Thymus (tissue), 11 donors: ENCODE measurements around the gene B4GALNT3. TPM values are rescaled to one million over a fixed set of nuclear protein-coding genes. Genes with fewer than 3 reads are reported as not detected.

Experiments used
- DNase-seq, 9 donors: peaks; one replicate each; pipeline ENCODE4 v3.0.0-alpha.2; 2013; ENCODE audit warnings: low spot score in 9 of 9, low read depth in 6 of 9, missing footprints in 1 of 9
- H3K27ac ChIP-seq, 2 donors: one replicate each; pipeline ENCODE4 v1.5.1; 2013; ENCODE audit warnings: control low read depth in 1 of 2, low read depth in 1 of 2, low read length in 1 of 2, mild to moderate bottlenecking in 1 of 2, moderate library complexity in 1 of 2
- H3K27me3 ChIP-seq, 2 donors: one replicate each; pipeline ENCODE4 v1.5.1; 2013; ENCODE audit warnings: low read length in 1 of 2; ENCODE audit not compliant: control insufficient read depth in 2 of 2, insufficient read depth in 1 of 2
- H3K36me3 ChIP-seq, 2 donors: one replicate each; pipeline ENCODE4 v1.5.1; 2013; ENCODE audit warnings: low read length in 1 of 2, mild to moderate bottlenecking in 1 of 2, moderate library complexity in 1 of 2; ENCODE audit not compliant: control insufficient read depth in 2 of 2, insufficient read depth in 2 of 2
- H3K4me1 ChIP-seq, 2 donors: one replicate each; pipeline ENCODE4 v1.5.1; 2013; ENCODE audit warnings: low read length in 2 of 2; ENCODE audit not compliant: control insufficient read depth in 2 of 2, insufficient read depth in 2 of 2
- H3K4me3 ChIP-seq, 2 donors: one replicate each; pipeline ENCODE4 v1.5.1; 2013; ENCODE audit warnings: low read length in 2 of 2, control low read depth in 1 of 2, mild to moderate bottlenecking in 1 of 2
- H3K9me3 ChIP-seq, 2 donors: one replicate each; pipeline ENCODE4 v1.5.1; 2013; ENCODE audit warnings: low read length in 1 of 2, mild to moderate bottlenecking in 1 of 2; ENCODE audit not compliant: control insufficient read depth in 2 of 2, insufficient read depth in 1 of 2
- WGBS: extraction: QIAGEN DNeasy Blood & Tissue Kit; methylation state at CpG from one replicate; pipeline ENCODE4 v1.1.7; 2013; 5-methylcytosine and 5-hydroxymethylcytosine counted together
- polyA plus RNA-seq: library from polyadenylated mRNA; stranded (reverse); fragments of 200-250 nt; gene quantifications from one replicate; pipeline ENCODE4 v1.2.3, GENCODE V29; 2013
- total RNA-seq: library from RNA; stranded (reverse); fragments of 120-200 nt; gene quantifications from one replicate; pipeline ENCODE4 v1.2.4, GENCODE V29; 2013
- donor health status: healthy.

B4GALNT3 gene
- total and polyA plus RNA-seq, 2 donors = 3.1 to 6.3 TPM

DNA sequence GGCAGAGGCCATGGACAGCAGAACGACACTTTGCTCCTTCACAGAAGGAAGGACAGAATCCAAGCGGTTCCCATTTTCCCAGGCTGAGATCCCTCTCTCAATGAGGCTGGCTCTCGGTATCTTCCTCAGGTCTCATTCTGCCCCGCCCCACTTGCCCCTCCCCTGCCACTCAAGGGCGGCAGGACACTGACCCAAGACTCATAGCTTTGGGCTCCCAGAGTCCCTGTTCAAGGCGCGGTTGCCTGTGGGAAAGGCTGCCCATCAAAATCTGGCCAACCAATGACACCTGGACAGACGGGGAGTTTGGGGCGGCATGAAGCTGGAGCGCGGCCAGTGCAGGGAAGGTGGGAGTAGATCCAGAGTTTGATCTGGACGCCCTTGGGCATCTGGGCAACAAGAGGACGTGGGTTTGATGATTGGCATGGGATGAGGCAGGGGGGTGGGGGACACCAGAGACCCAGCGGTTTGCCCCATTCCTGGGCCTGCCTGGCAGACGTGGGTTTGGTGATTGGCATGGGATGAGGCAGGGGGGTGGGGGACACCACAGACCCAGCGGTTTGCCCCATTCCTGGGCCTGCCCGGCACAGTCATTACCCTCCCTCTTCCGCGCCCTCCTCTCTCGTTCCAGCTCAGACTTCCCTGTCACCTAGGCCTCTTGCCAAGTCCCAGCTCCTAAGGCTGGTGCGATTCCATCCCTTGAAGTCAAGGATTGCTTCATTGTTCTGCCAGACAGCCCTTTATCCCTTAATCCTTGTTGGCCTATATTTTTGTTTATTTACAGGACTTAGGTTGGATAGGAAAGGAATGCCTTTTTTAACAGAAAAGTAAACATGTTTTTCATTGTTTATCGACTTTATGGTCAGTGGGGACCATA lies 111.4 kb downstream of the B4GALNT3 start:
- Histone ChIP-seq H3K36me3 (no peaks in the 10 kb centered on the region), H3K27me3 (no peaks in the 10 kb centered on the region), H3K4me3 (no peak overlapping the region), H3K27ac (peak overlapping the region; percentile 51 to 53), H3K4me1 (peaks cover 9 to 39% of the 10 kb centered on the region in 2 donors), H3K9me3 (peaks cover 0 to 3% of the 10 kb centered on the region in 2 donors)
- DNase-seq = no peak
- WGBS = 92% methylated on average over 22 of the region's 22 CpGs

GRCh38 chr12:571795-572531 lies 112.2 kb downstream of the B4GALNT3 start:
- no peak overlapping the region for H3K27ac ChIP-seq
- no peaks in the 10 kb centered on the region for H3K27me3 ChIP-seq
- H3K36me3 ChIP-seq = no peaks in the 10 kb centered on the region
- WGBS = 97% methylated on average over 19 of the region's 19 CpGs
- peaks cover 12 to 39% of the 10 kb centered on the region in 2 donors for H3K4me1 ChIP-seq
- H3K9me3 ChIP-seq = peaks cover 0 to 3% of the 10 kb centered on the region in 2 donors
- no peak overlapping the region for H3K4me3 ChIP-seq
- DNase-seq = no peak

GRCh38 chr12:572532-572899 lies 112.8 kb downstream of the B4GALNT3 start:
- 98% methylated on average over 3 of the region's 3 CpGs for WGBS
- no peaks in the 10 kb centered on the region for H3K27me3 ChIP-seq
- no peaks in the 10 kb centered on the region for H3K36me3 ChIP-seq
- H3K4me3 ChIP-seq = no peak overlapping the region
- peaks cover 0 to 3% of the 10 kb centered on the region in 2 donors for H3K9me3 ChIP-seq
- no peak overlapping the region for H3K27ac ChIP-seq
- DNase-seq = no peak
- peaks cover 12 to 39% of the 10 kb centered on the region in 2 donors for H3K4me1 ChIP-seq

DNA sequence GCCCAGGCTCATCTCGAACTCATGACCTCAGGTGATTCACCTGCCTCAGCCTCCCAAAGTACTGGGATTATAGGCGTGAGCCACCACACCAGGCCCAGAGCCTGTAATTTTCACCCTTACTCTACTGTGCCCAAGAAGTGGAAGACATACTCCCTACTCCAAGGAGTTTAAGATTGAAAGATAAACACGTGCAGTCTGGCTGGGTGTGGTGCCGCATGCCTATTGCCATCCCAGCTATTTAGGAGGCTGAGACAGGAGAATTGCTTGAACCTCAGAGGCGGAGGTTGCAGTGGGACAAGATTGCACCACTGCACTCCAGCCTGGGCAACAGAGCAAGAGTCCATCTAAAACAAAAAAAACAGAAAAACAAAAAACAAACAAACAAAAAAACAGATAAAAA lies 113.5 kb downstream of the B4GALNT3 start:
- H3K4me1 ChIP-seq = peaks cover 12 to 37% of the 10 kb centered on the region in 2 donors
- no peak overlapping the region for H3K4me3 ChIP-seq
- no peaks in the 10 kb centered on the region for H3K36me3 ChIP-seq
- no peak overlapping the region for H3K27ac ChIP-seq
- WGBS = 98% methylated on average over 5 of the region's 5 CpGs
- H3K27me3 ChIP-seq = no peaks in the 10 kb centered on the region
- DNase-seq = no peak
- peaks cover 0 to 3% of the 10 kb centered on the region in 2 donors for H3K9me3 ChIP-seq

DNA sequence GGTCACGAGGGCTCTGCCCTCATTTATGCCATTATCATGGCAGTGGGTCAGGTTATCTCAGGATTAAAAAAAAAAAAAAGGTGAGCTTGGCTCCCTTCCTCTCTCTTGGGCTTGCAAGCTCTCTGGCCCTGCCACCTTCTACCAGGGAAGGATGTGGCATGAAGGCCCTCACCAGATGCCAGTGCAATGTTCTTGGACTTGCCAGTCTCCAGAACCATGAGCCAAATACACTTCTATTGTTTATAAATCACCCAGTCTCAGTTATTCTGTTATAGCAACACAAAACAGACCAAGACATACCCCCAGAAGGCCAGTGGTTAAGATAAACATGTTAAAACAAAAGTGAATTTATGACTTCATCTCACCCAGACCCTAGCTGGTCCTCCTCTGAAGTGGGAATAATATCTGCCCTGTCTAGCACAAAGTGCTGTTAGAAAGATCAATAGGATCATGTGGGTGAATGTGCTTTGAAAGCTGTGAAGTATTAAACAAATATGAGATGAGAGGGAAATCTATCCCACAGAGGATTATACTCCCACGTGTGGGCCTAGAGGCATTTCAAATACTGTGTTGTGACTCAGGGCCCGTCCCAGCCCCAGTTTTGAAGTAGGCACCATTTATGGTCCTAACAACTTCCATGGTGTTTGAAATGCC lies 114.9 kb downstream of the B4GALNT3 start:
- 91% methylated on average over 3 of the region's 3 CpGs for WGBS
- peaks cover 0 to 3% of the 10 kb centered on the region in 2 donors for H3K9me3 ChIP-seq
- H3K36me3 ChIP-seq = no peaks in the 10 kb centered on the region
- peaks cover 12 to 23% of the 10 kb centered on the region in 2 donors for H3K4me1 ChIP-seq
- no peaks in the 10 kb centered on the region for H3K27me3 ChIP-seq
- DNase-seq = no peak
- no peak overlapping the region for H3K4me3 ChIP-seq
- H3K27ac ChIP-seq = no peak overlapping the region

DNA sequence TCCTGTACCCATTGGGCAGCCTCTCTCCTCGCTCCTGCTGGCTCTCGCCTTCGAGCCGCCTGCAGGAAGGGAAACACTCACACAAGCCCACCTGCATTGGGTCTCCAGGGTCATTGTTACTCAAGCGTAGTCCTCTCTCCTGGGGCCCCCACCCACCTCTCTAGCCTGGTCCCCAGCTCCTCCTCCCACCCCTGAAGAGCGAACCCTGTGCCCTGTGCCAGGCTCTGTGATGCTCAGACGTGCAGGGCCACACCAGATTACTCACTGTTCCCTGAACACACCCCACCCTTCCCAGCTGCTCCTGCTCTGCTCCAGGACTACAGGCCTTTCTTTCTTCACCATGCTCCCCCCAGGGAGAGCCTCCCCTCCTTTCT lies 115.4 kb downstream of the B4GALNT3 start:
- WGBS = 98% methylated on average over 7 of the region's 7 CpGs
- no peaks in the 10 kb centered on the region for H3K36me3 ChIP-seq
- no peak overlapping the region for H3K27ac ChIP-seq

GRCh38 chr12:575948-576614 lies 116.3 kb downstream of the B4GALNT3 start:
- H3K36me3 ChIP-seq = no peaks in the 10 kb centered on the region
- H3K4me3 ChIP-seq = no peak overlapping the region
- peak in 8 of 9 donors; percentile 61 to 91 (median 79) for DNase-seq
- WGBS = 18% methylated on average over 39 of the region's 39 CpGs
- peaks cover 7 to 14% of the 10 kb centered on the region in 2 donors for H3K4me1 ChIP-seq
- no peaks in the 10 kb centered on the region for H3K27me3 ChIP-seq
- peaks cover 0 to 3% of the 10 kb centered on the region in 2 donors for H3K9me3 ChIP-seq
- H3K27ac ChIP-seq = peak overlapping the region in 1 of 2 donors; percentile 8

More for the DNA sequence above, 115.4 kb downstream of the B4GALNT3 start:
- peaks cover 9 to 18% of the 10 kb centered on the region in 2 donors for H3K4me1 ChIP-seq
- peaks cover 0 to 3% of the 10 kb centered on the region in 2 donors for H3K9me3 ChIP-seq
- no peaks in the 10 kb centered on the region for H3K27me3 ChIP-seq
- DNase-seq = no peak
- no peak overlapping the region for H3K4me3 ChIP-seq

DNA sequence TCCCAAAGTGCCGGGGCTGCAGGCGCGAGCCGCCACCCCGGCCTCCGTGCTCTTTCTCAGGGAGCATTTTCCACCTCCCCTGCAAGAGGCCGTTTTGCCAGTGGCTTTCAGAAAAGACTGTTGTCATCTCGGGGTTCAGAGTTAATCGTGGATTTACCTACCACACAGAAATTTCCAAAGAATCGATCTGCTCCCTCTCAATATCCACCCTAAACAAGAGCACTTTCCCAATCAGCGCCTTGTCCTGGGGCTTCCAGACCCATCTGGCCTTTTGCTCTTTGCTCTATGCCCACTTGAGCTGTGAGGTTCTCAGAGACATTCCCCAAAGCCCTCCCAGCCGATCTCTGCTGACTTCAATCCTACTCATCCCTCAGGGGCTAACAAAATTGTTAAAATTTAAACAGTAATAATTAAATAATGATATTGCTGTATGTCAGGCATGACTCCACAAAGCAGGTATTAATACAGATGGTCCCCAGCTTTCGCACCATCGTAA lies 116.9 kb downstream of the B4GALNT3 start:
- Histone ChIP-seq H3K27me3 (no peaks in the 10 kb centered on the region), H3K4me1 (peaks cover 7 to 14% of the 10 kb centered on the region in 2 donors), H3K27ac (no peak overlapping the region), H3K36me3 (no peaks in the 10 kb centered on the region), H3K4me3 (no peak overlapping the region), H3K9me3 (peaks cover 0 to 3% of the 10 kb centered on the region in 2 donors)
- WGBS = 96% methylated on average over 14 of the region's 14 CpGs
- no peak for DNase-seq
